HepG2 (cell line): ENCODE results near the gene RAD17. TPM values are rescaled to one million over a fixed set of nuclear protein-coding genes. Genes with fewer than 3 reads are reported as not detected.

ENCODE experiments used
- CC2D1A ChIP-seq: sonication (generic); formaldehyde crosslinking; IDR thresholded peaks from 2 replicates; pipeline ENCODE4 v1.8.1; 2023; ENCODE audit warnings: mild to moderate bottlenecking, missing genetic modification reagents
- ELF1 ChIP-seq: sonication (generic); formaldehyde crosslinking; IDR thresholded peaks from 2 replicates; pipeline ENCODE4 v1.4.0; 2020; ENCODE audit warnings: missing genetic modification reagents
- HOXA3 ChIP-seq: sonication (generic); formaldehyde crosslinking; IDR thresholded peaks from 2 replicates; pipeline ENCODE4 v1.5.0; 2020; ENCODE audit warnings: missing genetic modification reagents
- XBP1 ChIP-seq: sonication (generic); formaldehyde crosslinking; IDR thresholded peaks from 2 replicates; pipeline ENCODE4 v1.5.0; 2020; ENCODE audit warnings: missing genetic modification reagents
- YY1 ChIP-seq: IDR thresholded peaks from 2 replicates; pipeline ENCODE4 v1.6.1; 2011; ENCODE audit warnings: low read length, low read depth, moderate library complexity, mild to moderate bottlenecking; ENCODE audit not compliant: insufficient read depth, insufficient replicate concordance
- ZBTB7A ChIP-seq: sonication (generic); formaldehyde crosslinking; IDR thresholded peaks from 2 replicates; pipeline ENCODE4 v1.8.0; 2022; ENCODE audit warnings: mild to moderate bottlenecking, missing genetic modification reagents
- ZNF20 ChIP-seq: sonication (generic); formaldehyde crosslinking; IDR thresholded peaks from 2 replicates; pipeline ENCODE4 v1.4.0; 2020; ENCODE audit warnings: mild to moderate bottlenecking, moderate library complexity, missing genetic modification reagents
- ZNF234 ChIP-seq: sonication (generic); formaldehyde crosslinking; conservative IDR thresholded peaks from 2 replicates; pipeline ENCODE4 v1.5.1; 2020; ENCODE audit warnings: mild to moderate bottlenecking, missing genetic modification reagents
- ZNF256 ChIP-seq: sonication (generic); formaldehyde crosslinking; conservative IDR thresholded peaks from 2 replicates; pipeline ENCODE4 v1.4.0; 2020; ENCODE audit warnings: missing genetic modification reagents
- ZNF766 ChIP-seq: sonication (generic); formaldehyde crosslinking; IDR thresholded peaks from 2 replicates; pipeline ENCODE4 v1.5.0; 2020; ENCODE audit warnings: missing genetic modification reagents, borderline replicate concordance
- ZZZ3 ChIP-seq: sonication (generic); formaldehyde crosslinking; IDR thresholded peaks from 2 replicates; pipeline ENCODE4 v1.4.0; 2020; ENCODE audit warnings: missing genetic modification reagents, mild to moderate bottlenecking, borderline replicate concordance
- polyA plus RNA-seq, 8 experiments: library from polyadenylated mRNA; depleted of rRNA in 3 of 8; stranded (reverse) in 7 of 8; unstranded in 1 of 8; fragments of >200 nt; fragmentation: Illumina TruSeq in 4 of 8; extraction: Trizol in 4 of 8; gene quantifications; 2 replicates each; pipeline versions ENCODE4 v1.2.1 to v1.2.3, GENCODE V29; 2011 to 2016; ENCODE audit warnings: low read depth in 4 of 8, missing spikeins in 1 of 8, mixed read lengths in 1 of 8; ENCODE audit not compliant: insufficient read depth in 1 of 8
- total RNA-seq, 5 experiments: library from RNA; depleted of rRNA; stranded (reverse); fragments of >200 nt; fragmentation: Illumina TruSeq; extraction: Trizol; gene quantifications; 2 replicates each; pipeline ENCODE4 v1.2.3, GENCODE V29; 2016; ENCODE audit warnings: low read depth in 1 of 5
- TF ChIP-seq, protein P1 (sequence below): IDR thresholded peaks from 2 replicates; pipeline ENCODE4 v1.6.1; 2016
- TF ChIP-seq, protein P2 (sequence below): IDR thresholded peaks from 2 replicates; pipeline ENCODE4 v1.6.1; 2018; ENCODE audit warnings: missing genetic modification reagents
- TF ChIP-seq, protein P3 (sequence below): sonication (generic); formaldehyde crosslinking; conservative IDR thresholded peaks from 2 replicates; pipeline ENCODE4 v1.5.0; 2020; ENCODE audit warnings: missing genetic modification reagents
- TF ChIP-seq, protein P4 (sequence below): sonication (generic); formaldehyde crosslinking; IDR thresholded peaks from 2 replicates; pipeline ENCODE4 v1.5.1; 2020; ENCODE audit warnings: mild to moderate bottlenecking, moderate library complexity, missing genetic modification reagents
- TF ChIP-seq, protein P5 (sequence below), 2 experiments: sonication (generic) in 1 of 2; formaldehyde crosslinking in 1 of 2; IDR thresholded peaks; 2 replicates each; pipeline versions ENCODE4 v1.6.1 to v1.9.0; 2014 to 2022; ENCODE audit warnings: antibody characterized with exemption in 1 of 2, borderline replicate concordance in 1 of 2, inconsistent platforms in 1 of 2, low read depth in 1 of 2, missing genetic modification reagents in 1 of 2

Gene RAD17
- total and polyA plus RNA-seq, 2 of the 13 experiments (the other 11 are each of a cell fraction or from before 2014, with no cell fraction given) = 24.0 to 25.9 TPM

DNA sequence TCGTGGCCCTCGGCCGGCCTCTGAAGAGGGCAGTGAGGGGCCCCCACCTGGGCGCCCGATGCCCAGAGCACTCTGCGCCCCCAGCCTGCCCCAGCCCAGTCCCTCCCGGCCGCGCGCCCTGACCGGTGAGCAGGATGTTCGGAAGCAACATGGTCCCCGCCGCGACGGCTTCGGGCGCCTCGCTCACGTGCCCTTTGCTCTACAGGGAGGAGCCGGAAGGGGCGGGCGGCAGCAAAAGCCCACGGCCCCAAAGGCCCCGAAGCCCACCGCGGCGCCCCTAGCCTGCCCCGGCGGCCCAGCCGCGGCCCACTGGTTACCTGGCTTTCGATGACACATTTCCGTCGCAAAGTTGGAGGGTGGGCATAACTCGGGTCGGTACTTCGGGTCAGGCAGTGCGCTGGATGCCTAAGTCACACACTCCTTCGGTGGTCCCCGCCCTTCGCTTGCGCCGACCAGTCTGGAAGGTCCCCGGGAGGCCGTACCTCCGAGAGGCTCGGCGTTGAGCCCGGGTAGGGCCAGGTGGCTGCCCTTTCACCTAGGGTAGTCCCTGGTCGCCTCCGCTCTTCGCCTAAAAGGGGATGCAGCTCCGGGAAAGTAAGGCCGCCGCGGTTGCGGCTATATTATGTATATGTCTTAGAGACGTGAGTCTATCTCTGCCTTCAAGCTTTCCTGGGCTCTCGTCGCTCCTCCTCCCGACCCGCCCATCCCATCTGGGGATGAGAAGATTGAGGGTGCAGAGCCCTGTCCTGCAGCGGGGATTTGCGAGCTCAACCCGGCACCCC lies at the start of gene RAD17, which contains the start of the genes AK6 and TAF9 (continued):
- TF ChIP-seq ZNF234 (no peak), ZNF766 (CRISPR knock-in tag) (no peak; the same call in 1 of the 2 replicates), XBP1 (CRISPR knock-in tag) (no peak), ZZZ3 (CRISPR knock-in tag) (peak; percentile 68; the same call in 1 of the 2 replicates), ZNF256 (CRISPR knock-in tag) (no peak; the same call in 1 of the 2 replicates), HOXA3 (peak; percentile 86), ELF1 (CRISPR knock-in tag) (peak; percentile 74), ZBTB7A (CRISPR knock-in tag) (peak; percentile 75; the same call in 1 of the 2 replicates), CC2D1A (CRISPR knock-in tag) (0 out of 2 replicates have a peak, but pooled peaks have one; percentile 59), ZNF20 (CRISPR knock-in tag) (no peak), YY1 (peak; percentile 85)
- TF ChIP-seq, protein P1, sequence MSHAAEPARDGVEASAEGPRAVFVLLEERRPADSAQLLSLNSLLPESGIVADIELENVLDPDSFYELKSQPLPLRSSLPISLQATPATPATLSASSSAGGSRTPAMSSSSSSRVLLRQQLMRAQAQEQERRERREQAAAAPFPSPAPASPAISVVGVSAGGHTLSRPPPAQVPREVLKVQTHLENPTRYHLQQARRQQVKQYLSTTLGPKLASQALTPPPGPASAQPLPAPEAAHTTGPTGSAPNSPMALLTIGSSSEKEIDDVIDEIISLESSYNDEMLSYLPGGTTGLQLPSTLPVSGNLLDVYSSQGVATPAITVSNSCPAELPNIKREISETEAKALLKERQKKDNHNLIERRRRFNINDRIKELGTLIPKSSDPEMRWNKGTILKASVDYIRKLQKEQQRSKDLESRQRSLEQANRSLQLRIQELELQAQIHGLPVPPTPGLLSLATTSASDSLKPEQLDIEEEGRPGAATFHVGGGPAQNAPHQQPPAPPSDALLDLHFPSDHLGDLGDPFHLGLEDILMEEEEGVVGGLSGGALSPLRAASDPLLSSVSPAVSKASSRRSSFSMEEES = peak; percentile 85
- TF ChIP-seq, protein P2, sequence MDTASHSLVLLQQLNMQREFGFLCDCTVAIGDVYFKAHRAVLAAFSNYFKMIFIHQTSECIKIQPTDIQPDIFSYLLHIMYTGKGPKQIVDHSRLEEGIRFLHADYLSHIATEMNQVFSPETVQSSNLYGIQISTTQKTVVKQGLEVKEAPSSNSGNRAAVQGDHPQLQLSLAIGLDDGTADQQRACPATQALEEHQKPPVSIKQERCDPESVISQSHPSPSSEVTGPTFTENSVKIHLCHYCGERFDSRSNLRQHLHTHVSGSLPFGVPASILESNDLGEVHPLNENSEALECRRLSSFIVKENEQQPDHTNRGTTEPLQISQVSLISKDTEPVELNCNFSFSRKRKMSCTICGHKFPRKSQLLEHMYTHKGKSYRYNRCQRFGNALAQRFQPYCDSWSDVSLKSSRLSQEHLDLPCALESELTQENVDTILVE (CRISPR knock-in tag) = peak; percentile 93
- TF ChIP-seq, protein P3, sequence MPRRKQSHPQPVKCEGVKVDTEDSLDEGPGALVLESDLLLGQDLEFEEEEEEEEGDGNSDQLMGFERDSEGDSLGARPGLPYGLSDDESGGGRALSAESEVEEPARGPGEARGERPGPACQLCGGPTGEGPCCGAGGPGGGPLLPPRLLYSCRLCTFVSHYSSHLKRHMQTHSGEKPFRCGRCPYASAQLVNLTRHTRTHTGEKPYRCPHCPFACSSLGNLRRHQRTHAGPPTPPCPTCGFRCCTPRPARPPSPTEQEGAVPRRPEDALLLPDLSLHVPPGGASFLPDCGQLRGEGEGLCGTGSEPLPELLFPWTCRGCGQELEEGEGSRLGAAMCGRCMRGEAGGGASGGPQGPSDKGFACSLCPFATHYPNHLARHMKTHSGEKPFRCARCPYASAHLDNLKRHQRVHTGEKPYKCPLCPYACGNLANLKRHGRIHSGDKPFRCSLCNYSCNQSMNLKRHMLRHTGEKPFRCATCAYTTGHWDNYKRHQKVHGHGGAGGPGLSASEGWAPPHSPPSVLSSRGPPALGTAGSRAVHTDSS (CRISPR knock-in tag) = no peak
- TF ChIP-seq, protein P4, sequence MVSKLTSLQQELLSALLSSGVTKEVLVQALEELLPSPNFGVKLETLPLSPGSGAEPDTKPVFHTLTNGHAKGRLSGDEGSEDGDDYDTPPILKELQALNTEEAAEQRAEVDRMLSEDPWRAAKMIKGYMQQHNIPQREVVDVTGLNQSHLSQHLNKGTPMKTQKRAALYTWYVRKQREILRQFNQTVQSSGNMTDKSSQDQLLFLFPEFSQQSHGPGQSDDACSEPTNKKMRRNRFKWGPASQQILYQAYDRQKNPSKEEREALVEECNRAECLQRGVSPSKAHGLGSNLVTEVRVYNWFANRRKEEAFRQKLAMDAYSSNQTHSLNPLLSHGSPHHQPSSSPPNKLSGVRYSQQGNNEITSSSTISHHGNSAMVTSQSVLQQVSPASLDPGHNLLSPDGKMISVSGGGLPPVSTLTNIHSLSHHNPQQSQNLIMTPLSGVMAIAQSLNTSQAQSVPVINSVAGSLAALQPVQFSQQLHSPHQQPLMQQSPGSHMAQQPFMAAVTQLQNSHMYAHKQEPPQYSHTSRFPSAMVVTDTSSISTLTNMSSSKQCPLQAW (CRISPR knock-in tag) = peak; percentile 11; the same call in 1 of the 2 replicates
- TF ChIP-seq, protein P5, sequence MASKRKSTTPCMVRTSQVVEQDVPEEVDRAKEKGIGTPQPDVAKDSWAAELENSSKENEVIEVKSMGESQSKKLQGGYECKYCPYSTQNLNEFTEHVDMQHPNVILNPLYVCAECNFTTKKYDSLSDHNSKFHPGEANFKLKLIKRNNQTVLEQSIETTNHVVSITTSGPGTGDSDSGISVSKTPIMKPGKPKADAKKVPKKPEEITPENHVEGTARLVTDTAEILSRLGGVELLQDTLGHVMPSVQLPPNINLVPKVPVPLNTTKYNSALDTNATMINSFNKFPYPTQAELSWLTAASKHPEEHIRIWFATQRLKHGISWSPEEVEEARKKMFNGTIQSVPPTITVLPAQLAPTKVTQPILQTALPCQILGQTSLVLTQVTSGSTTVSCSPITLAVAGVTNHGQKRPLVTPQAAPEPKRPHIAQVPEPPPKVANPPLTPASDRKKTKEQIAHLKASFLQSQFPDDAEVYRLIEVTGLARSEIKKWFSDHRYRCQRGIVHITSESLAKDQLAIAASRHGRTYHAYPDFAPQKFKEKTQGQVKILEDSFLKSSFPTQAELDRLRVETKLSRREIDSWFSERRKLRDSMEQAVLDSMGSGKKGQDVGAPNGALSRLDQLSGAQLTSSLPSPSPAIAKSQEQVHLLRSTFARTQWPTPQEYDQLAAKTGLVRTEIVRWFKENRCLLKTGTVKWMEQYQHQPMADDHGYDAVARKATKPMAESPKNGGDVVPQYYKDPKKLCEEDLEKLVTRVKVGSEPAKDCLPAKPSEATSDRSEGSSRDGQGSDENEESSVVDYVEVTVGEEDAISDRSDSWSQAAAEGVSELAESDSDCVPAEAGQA (IDR thresholded peaks at IDR 0.05; ENCODE audit: low read depth) = peak; percentile 53; the same call in 1 of the 2 replicates
- TF ChIP-seq, protein P5 (CRISPR knock-in tag; IDR thresholded peaks at IDR 0.05; ENCODE audit: borderline replicate concordance) = no peak
